ENCODE data around the gene APEH. TPM values are rescaled to one million over a fixed set of nuclear protein-coding genes. Genes with fewer than 3 reads are reported as not detected.

The APEH gene
- total and polyA plus RNA-seq, 2 of the 13 experiments (the other 11 are each of a cell fraction or from before 2014, with no cell fraction given): 116 to 130 TPM

DNA sequence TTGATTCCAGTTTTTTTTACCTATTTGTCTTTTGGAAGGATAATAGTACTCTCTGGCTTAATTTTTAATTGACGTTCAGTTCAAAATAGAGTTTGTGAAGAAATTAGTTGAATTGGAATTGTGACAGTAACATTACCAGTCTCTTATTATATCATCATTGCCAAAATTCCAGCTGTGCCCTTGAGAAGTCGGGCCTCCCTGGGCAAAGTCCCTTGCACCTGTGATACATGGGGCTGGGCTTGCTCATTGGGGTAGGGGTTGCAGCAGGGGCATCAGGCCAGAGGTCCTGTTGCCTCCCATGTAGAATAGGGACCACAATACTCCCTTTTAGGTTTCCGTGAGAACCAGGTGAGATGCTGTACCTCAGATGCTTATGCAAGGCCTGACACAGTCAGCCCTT is 27.9 kb upstream of the APEH start:
- H3K4me1 ChIP-seq (ENCODE audit: insufficient read depth, low read length): peaks cover 33% of the 10 kb centered on the region
- no peaks in the 10 kb centered on the region for H3K27me3 ChIP-seq (ENCODE audit: control insufficient read depth in 1 of 2, insufficient read depth in 2 of 2, low read length in 2 of 2)
- no peak overlapping the region for H3K27ac ChIP-seq (ENCODE audit: extremely low read length, insufficient read depth, low read length)
- H3K4me2 ChIP-seq (ENCODE audit: low read depth, low read length): no peak overlapping the region
- no peak for DNase-seq (ENCODE audit: low spot score)
- no peak for FAIRE-seq
- ChIA-PET CTCF (ENCODE audit: low intra/inter-chr PET ratio, low total read pairs) (no interaction called here), POLR2A (no interaction called here)
- no peak overlapping the region for H2AFZ ChIP-seq (ENCODE audit: low read length)
- H3K36me3 ChIP-seq (replicated peaks in 1 of 2; ENCODE audit: control insufficient read depth in 1 of 2, insufficient read depth in 2 of 2, low read length in 2 of 2): no peaks in the 10 kb centered on the region; a peak in 2 of 5 replicates
- no peak for ATAC-seq
- no peak overlapping the region for H3K9ac ChIP-seq (ENCODE audit: insufficient read depth, low read depth, low read length)
- TF ChIP-seq, protein P1, sequence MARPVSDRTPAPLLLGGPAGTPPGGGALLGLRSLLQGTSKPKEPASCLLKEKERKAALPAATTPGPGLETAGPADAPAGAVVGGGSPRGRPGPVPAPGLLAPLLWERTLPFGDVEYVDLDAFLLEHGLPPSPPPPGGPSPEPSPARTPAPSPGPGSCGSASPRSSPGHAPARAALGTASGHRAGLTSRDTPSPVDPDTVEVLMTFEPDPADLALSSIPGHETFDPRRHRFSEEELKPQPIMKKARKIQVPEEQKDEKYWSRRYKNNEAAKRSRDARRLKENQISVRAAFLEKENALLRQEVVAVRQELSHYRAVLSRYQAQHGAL (CRISPR knock-in tag; IDR thresholded peaks at IDR 0.05; ENCODE audit: not compliant biosample characterization): no peak
- TF ChIP-seq ZNF724P (CRISPR knock-in tag; IDR thresholded peaks at IDR 0.05; ENCODE audit: borderline replicate concordance) (no peak), RXRA (CRISPR knock-in tag; IDR thresholded peaks at IDR 0.05) (no peak), E2F2 (CRISPR knock-in tag; IDR thresholded peaks at IDR 0.05; ENCODE audit: borderline replicate concordance) (no peak), ZFP82 (CRISPR knock-in tag; IDR thresholded peaks at IDR 0.05; ENCODE audit: borderline replicate concordance) (no peak), NR2C2 (CRISPR knock-in tag; IDR thresholded peaks at IDR 0.05; ENCODE audit: borderline replicate concordance) (no peak), POLR2G (IDR thresholded peaks at IDR 0.05; ENCODE audit: low read depth, low read length) (no peak), ZNF839 (CRISPR knock-in tag; IDR thresholded peaks at IDR 0.05; ENCODE audit: borderline replicate concordance) (no peak), ZNF253 (CRISPR knock-in tag; IDR thresholded peaks at IDR 0.05; ENCODE audit: borderline replicate concordance) (no peak), ZFX (CRISPR knock-in tag; IDR thresholded peaks at IDR 0.05; ENCODE audit: low read depth) (no peak), SETDB1 (CRISPR knock-in tag; IDR thresholded peaks at IDR 0.05; ENCODE audit: borderline replicate concordance) (no peak), PCBP2 (optimal IDR thresholded peaks at IDR 0.05; ENCODE audit: low read depth, low read length, poor library complexity, severe bottlenecking) (no peak), CENPT (CRISPR knock-in tag; IDR thresholded peaks at IDR 0.05; ENCODE audit: low read depth) (no peak), SRSF1 (optimal IDR thresholded peaks at IDR 0.05; ENCODE audit: low read depth, low read length) (no peak)
- TF ChIP-seq, protein P2, sequence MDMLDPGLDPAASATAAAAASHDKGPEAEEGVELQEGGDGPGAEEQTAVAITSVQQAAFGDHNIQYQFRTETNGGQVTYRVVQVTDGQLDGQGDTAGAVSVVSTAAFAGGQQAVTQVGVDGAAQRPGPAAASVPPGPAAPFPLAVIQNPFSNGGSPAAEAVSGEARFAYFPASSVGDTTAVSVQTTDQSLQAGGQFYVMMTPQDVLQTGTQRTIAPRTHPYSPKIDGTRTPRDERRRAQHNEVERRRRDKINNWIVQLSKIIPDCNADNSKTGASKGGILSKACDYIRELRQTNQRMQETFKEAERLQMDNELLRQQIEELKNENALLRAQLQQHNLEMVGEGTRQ (IDR thresholded peaks at IDR 0.05; ENCODE audit: low read depth, low read length): no peak
- TF ChIP-seq, protein P2 (CRISPR knock-in tag; IDR thresholded peaks at IDR 0.05; ENCODE audit: borderline replicate concordance): no peak
- 71% methylated on average over 3 of the region's 3 CpGs for WGBS (ENCODE audit: low lambda C conversion rate)
- no peaks in the 10 kb centered on the region for H4K20me1 ChIP-seq (ENCODE audit: insufficient read depth, low read length)
- no peaks in the 10 kb centered on the region for H3K9me3 ChIP-seq (ENCODE audit: low read length)
- in situ Hi-C loops (cut with HindIII; ENCODE audit: extremely low pct_ligation_motif_present, low pct_unique_long_range_greater_than_20kb): no loop called here
- H3K4me3 ChIP-seq (replicated peaks in 1 of 3; ENCODE audit: insufficient read depth in 1 of 3, low read depth in 2 of 3, low read length in 3 of 3): no peak overlapping the region
- intact Hi-C loops (cut with micrococcal nuclease; ENCODE audit: unreplicated experiment): no loop called here
- no peaks in the 10 kb centered on the region for H3K79me2 ChIP-seq (ENCODE audit: insufficient read depth, low read length)
- no TSS peak for BruUV-seq (replicated peaks)
